SH-SY5Y (cell line): ENCODE measurements around the gene XRCC5.

ENCODE experiments used
- GATA2 ChIP-seq: IDR thresholded peaks from 2 replicates; pipeline ENCODE4 v1.6.1; 2011; ENCODE audit warnings: mild to moderate bottlenecking, low read depth, low read length
- GATA3 ChIP-seq: IDR thresholded peaks from 2 replicates; pipeline ENCODE4 v1.6.1; 2011; ENCODE audit warnings: low read depth, mild to moderate bottlenecking, low read length, moderate library complexity

GRCh38 chr2:216246766-216247165 lies 137.6 kb downstream of the XRCC5 start:
- TF ChIP-seq GATA2 (no peak), GATA3 (no peak)
